ENCODE data around the gene LRP1-AS.
A peak's percentile ranks its signal among the peaks of the same experiment; 100 is the strongest.

The LRP1-AS gene

DNA sequence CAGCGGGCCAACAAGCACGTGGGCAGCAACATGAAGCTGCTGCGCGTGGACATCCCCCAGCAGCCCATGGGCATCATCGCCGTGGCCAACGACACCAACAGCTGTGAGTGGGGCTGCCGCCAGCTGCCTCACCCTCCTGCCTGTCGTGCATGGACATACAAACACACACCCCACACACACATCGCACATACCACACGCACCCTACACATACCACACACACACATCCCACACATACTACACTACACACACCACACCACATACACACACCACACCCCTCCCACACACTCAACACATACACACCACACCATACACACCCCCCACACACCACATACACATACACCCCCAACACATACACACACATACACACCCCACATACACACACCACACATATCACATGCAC lies 44.0 kb upstream of the LRP1-AS start:
- H3K4me2 ChIP-seq: no peak overlapping the region
- H3K27me3 ChIP-seq: no peaks in the 10 kb centered on the region
- H3K9me3 ChIP-seq (replicated peaks in 1 of 11): no peaks in the 10 kb centered on the region
- no peak overlapping the region for H3K27ac ChIP-seq
- no peak overlapping the region for H3K9ac ChIP-seq
- H4K20me1 ChIP-seq: peaks cover 0 to 97% (median 16%) of the 10 kb centered on the region in 11 experiments; a peak in 15 of 22 replicates
- H3K4me1 ChIP-seq: peaks cover 0 to 22% (median 18%) of the 10 kb centered on the region in 10 experiments; a peak in 16 of 20 replicates
- no peak for TF ChIP-seq Cebpa-rat (IDR thresholded peaks at IDR 0.05)
- no peak overlapping the region for H3K4me3 ChIP-seq
- H3K36me3 ChIP-seq: peaks cover 7 to 100% (median 40%) of the 10 kb centered on the region in 11 experiments; a peak in 17 of 22 replicates

DNA sequence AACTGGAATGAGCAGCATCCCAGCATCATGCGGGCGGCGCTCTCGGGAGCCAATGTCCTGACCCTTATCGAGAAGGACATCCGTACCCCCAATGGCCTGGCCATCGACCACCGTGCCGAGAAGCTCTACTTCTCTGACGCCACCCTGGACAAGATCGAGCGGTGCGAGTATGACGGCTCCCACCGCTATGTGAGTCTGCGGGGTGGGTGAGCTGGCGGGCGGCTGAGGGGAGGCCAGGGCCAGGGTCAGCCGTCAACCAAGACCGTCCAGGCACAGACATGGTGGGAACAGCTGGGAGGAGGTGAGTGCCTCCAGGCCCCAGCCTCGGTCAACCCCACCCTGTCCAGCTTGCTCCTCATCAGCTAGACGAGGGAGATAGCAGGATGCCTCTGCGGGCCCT lies 43.4 kb upstream of the LRP1-AS start:
- Histone ChIP-seq H3K27ac (no peak overlapping the region), H4K20me1 (peaks cover 0 to 97% (median 13%) of the 10 kb centered on the region in 11 experiments; a peak in 15 of 22 replicates), H3K4me2 (no peak overlapping the region), H3K9me3 (replicated peaks in 1 of 11) (no peaks in the 10 kb centered on the region), H3K4me1 (peaks cover 0 to 16% (median 12%) of the 10 kb centered on the region in 10 experiments; a peak in 16 of 20 replicates), H3K9ac (no peak overlapping the region), H3K4me3 (no peak overlapping the region), H3K36me3 (peaks cover 11 to 100% (median 42%) of the 10 kb centered on the region in 11 experiments; a peak in 17 of 22 replicates), H3K27me3 (no peaks in the 10 kb centered on the region)
- TF ChIP-seq Cebpa-rat (IDR thresholded peaks at IDR 0.05): no peak

DNA sequence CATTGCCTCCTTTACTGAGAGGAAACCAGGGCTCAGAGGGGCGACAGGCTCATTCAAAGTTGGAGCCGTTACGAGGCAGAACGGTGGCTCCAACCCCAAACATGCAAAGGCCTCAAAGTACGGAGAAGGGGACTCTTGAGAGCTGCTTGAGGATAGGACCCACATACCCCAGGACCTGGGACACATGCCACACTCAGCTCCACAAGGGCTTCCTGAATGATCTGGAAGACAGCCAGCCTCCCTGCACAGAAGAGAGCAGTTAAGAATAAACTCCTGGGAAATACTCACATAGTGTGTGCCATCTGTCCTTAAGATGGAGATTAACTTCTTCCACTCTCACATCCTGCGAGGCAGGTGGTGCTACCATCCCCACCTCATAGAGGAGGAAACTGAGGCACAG lies 42.6 kb upstream of the LRP1-AS start:
- Histone ChIP-seq H3K4me2 (no peak overlapping the region), H4K20me1 (peaks cover 0 to 97% (median 6%) of the 10 kb centered on the region in 11 experiments; a peak in 12 of 22 replicates), H3K4me3 (no peak overlapping the region), H3K36me3 (peaks cover 18 to 100% (median 47%) of the 10 kb centered on the region in 11 experiments; a peak in 17 of 22 replicates), H3K9ac (no peak overlapping the region), H3K4me1 (peaks cover 0 to 8% (median 4%) of the 10 kb centered on the region in 10 experiments; a peak in 15 of 20 replicates), H3K27ac (no peak overlapping the region), H3K9me3 (replicated peaks in 1 of 11) (no peaks in the 10 kb centered on the region), H3K27me3 (no peaks in the 10 kb centered on the region)
- no peak for TF ChIP-seq Cebpa-rat (IDR thresholded peaks at IDR 0.05)

DNA sequence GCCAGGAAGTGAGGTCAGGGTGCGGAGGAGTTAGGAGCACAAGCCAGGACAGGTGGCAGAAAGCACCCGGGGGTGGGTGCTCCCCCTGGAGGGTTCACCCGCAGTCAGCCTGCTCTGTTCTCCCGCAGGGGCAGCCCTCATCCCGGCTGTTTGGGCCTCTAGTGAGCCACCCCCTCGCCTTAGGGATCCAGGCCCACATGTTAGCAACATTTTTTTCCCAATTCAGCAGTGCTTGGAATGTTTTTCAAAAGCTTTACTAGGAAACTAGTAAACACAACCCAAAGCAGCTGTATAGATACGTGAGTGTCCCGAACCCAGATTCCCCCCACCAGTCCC lies 40.6 kb upstream of the LRP1-AS start:
- Histone ChIP-seq H3K27ac (no peak overlapping the region), H3K4me1 (peaks cover 0 to 8% (median 0%) of the 10 kb centered on the region in 10 experiments; a peak in 3 of 20 replicates), H3K9me3 (replicated peaks in 1 of 11) (no peaks in the 10 kb centered on the region), H3K4me2 (peak overlapping the region in 1 of 11 experiments; percentile 28; a peak in 2 of 22 replicates), H3K27me3 (no peaks in the 10 kb centered on the region), H3K36me3 (peaks cover 19 to 100% (median 59%) of the 10 kb centered on the region in 11 experiments; a peak in 17 of 22 replicates), H3K9ac (0 out of 22 replicates have a peak overlapping the region, but pooled peaks of 1 of the 11 experiments have one; percentile 1), H4K20me1 (peaks cover 0 to 97% (median 0%) of the 10 kb centered on the region in 11 experiments; a peak in 12 of 22 replicates), H3K4me3 (no peak overlapping the region)
- no peak for TF ChIP-seq Cebpa-rat (IDR thresholded peaks at IDR 0.05)

DNA sequence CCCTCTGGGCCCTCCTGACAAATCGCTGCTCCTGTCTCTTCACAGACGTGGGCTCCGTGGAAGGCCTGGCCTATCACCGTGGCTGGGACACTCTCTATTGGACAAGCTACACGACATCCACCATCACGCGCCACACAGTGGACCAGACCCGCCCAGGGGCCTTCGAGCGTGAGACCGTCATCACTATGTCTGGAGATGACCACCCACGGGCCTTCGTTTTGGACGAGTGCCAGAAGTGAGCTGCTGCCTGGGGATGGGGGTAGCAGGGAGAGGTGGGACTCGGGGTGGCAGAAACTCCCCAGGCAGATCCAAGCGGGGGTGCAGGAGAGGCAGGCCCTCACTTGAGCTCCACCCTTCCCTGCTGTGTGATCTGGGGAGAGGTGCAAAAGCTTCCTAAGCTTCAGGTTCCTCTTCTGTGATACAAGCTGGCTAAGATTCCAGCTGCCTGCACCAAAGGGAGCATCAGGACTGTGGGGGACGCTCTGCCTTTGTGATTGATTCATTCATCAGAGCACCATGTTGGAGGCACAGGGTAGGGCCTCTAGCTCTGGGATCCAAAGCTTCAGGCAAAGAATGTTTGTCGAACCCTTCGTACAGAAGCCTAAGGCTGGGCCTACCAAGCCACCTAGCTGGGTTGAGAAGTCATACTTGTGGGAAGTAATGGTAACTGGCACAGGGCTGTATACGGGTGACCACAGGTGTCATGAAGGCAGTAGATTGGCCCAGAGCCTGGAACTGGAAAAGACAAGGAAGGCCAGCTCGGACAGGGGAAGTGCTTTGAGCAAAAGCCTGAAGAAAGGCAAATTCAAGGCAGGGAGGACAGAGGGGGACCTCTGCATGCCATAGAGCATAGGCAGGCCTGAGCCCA lies 40.0 kb upstream of the LRP1-AS start:
- H3K9ac ChIP-seq: 0 out of 22 replicates have a peak overlapping the region, but pooled peaks of 1 of the 11 experiments have one; percentile 1
- TF ChIP-seq Cebpa-rat (IDR thresholded peaks at IDR 0.05): no peak
- no peak overlapping the region for H3K4me3 ChIP-seq
- no peak overlapping the region for H3K27ac ChIP-seq
- H3K4me2 ChIP-seq: peak overlapping the region in 1 of 11 experiments; percentile 28; a peak in 2 of 22 replicates
- no peaks in the 10 kb centered on the region for H3K27me3 ChIP-seq
- peaks cover 0 to 9% (median 0%) of the 10 kb centered on the region in 10 experiments; a peak in 3 of 20 replicates for H3K4me1 ChIP-seq
- peaks cover 14 to 100% (median 57%) of the 10 kb centered on the region in 11 experiments; a peak in 17 of 22 replicates for H3K36me3 ChIP-seq
- no peaks in the 10 kb centered on the region for H3K9me3 ChIP-seq (replicated peaks in 1 of 11)
- H4K20me1 ChIP-seq: peaks cover 0 to 96% (median 0%) of the 10 kb centered on the region in 11 experiments; a peak in 12 of 22 replicates

DNA sequence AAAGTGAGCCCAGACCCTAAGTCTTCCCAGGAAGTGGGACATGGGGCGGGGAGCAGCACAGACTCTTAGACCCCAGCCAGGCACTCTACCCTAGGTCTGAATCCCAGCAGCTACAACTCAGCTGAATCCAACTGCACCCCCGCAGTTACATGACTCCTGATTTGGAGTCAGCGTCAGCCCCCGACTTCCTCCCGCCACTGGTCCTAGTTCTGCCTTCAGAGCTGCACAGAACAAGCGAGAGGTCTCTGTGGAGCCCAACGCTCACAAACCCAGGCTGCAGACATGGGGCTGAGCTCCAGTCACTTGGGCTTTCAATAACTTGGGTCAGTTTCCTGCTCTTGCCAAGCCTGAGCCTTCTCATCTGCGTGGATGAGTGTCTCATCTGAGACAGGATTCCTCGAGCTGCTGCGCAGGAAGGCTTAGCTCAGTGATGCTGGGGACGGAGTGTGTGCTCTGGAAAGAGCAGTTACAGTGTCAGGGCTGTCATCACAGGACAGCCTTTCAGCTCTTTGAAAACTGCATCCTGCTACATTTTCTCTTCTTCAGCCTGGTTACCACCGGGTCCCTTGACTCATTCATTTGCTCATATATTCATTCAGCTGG lies 38.6 kb upstream of the LRP1-AS start:
- Histone ChIP-seq H3K9me3 (replicated peaks in 1 of 11) (no peaks in the 10 kb centered on the region), H3K4me1 (peaks cover 0 to 9% (median 0%) of the 10 kb centered on the region in 10 experiments; a peak in 3 of 20 replicates), H3K9ac (peak overlapping the region in 1 of 11 experiments; percentile 4; a peak in 1 of 22 replicates), H3K36me3 (peaks cover 5 to 100% (median 43%) of the 10 kb centered on the region in 11 experiments; a peak in 16 of 22 replicates), H3K27ac (no peak overlapping the region), H4K20me1 (peaks cover 0 to 99% (median 0%) of the 10 kb centered on the region in 11 experiments; a peak in 11 of 22 replicates), H3K27me3 (no peaks in the 10 kb centered on the region), H3K4me3 (no peak overlapping the region), H3K4me2 (no peak overlapping the region)
- no peak for TF ChIP-seq Cebpa-rat (IDR thresholded peaks at IDR 0.05)

DNA sequence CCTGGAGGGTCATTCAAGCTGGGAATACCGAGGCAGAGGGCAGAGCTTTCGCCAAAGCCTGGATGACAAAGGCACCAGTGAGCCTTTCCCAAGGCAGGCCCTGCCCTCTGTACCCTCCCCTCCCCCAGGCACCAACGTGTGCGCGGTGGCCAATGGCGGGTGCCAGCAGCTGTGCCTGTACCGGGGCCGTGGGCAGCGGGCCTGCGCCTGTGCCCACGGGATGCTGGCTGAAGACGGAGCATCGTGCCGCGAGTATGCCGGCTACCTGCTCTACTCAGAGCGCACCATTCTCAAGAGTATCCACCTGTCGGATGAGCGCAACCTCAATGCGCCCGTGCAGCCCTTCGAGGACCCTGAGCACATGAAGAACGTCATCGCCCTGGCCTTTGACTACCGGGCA lies 38.0 kb upstream of the LRP1-AS start:
- Histone ChIP-seq H3K9ac (no peak overlapping the region), H3K4me2 (no peak overlapping the region), H3K36me3 (peaks cover 5 to 100% (median 41%) of the 10 kb centered on the region in 11 experiments; a peak in 16 of 22 replicates), H3K4me3 (no peak overlapping the region), H4K20me1 (peaks cover 0 to 99% (median 0%) of the 10 kb centered on the region in 11 experiments; a peak in 11 of 22 replicates), H3K4me1 (peaks cover 0 to 9% (median 0%) of the 10 kb centered on the region in 10 experiments; a peak in 3 of 20 replicates), H3K9me3 (replicated peaks in 1 of 11) (no peaks in the 10 kb centered on the region), H3K27me3 (no peaks in the 10 kb centered on the region), H3K27ac (no peak overlapping the region)
- TF ChIP-seq Cebpa-rat (IDR thresholded peaks at IDR 0.05): no peak

DNA sequence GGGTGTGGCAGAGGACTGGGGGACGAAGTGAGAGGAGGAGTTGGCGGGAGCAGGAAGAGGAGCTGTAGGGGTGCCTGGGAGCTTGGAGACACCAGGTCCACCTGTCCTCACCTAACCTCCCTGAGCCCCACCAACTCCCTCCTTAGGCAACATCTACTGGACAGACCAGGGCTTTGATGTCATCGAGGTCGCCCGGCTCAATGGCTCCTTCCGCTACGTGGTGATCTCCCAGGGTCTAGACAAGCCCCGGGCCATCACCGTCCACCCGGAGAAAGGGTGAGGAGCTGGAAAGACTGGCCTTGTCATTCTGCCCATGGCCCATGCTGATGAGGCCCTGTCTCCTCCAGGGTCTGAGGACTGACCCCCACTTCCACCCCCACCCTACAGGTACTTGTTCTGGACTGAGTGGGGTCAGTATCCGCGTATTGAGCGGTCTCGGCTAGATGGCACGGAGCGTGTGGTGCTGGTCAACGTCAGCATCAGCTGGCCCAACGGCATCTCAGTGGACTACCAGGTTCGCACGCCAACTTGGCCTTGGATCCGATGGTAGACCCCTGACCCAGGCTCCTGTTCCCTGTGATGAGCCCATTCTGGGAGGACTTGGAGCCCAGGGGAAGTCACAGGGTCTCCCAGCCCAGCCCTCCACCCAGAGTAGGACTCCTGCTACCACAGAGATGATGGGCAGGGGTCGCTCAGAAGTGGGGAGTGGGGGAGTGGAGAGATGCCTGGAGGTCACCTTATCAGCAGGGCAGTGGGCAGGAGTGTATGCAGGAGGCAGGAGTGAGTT lies 36.7 kb upstream of the LRP1-AS start:
- H3K4me1 ChIP-seq: peaks cover 0 to 9% (median 0%) of the 10 kb centered on the region in 10 experiments; a peak in 3 of 20 replicates
- H3K36me3 ChIP-seq: peaks cover 5 to 100% (median 47%) of the 10 kb centered on the region in 11 experiments; a peak in 16 of 22 replicates
- H3K4me2 ChIP-seq: no peak overlapping the region
- H3K9me3 ChIP-seq (replicated peaks in 1 of 11): no peaks in the 10 kb centered on the region
- H3K27me3 ChIP-seq: no peaks in the 10 kb centered on the region
- peaks cover 0 to 99% (median 0%) of the 10 kb centered on the region in 11 experiments; a peak in 11 of 22 replicates for H4K20me1 ChIP-seq
- no peak for TF ChIP-seq Cebpa-rat (IDR thresholded peaks at IDR 0.05)
- H3K4me3 ChIP-seq: no peak overlapping the region
- H3K27ac ChIP-seq: no peak overlapping the region
- no peak overlapping the region for H3K9ac ChIP-seq
